ENCODE results near the gene IL11.

IL11 gene

GRCh38 chr19:55369653-55370304 lies 484 bp downstream of the IL11 start:
- peak; percentile 79 for DNase-seq

- DNase-seq: peak; percentile 66
Observed at GRCh38 chr19:55368701-55369563, 1.3 kb downstream of the IL11 start.

GRCh38 chr19:55368106-55368505 lies 2.2 kb downstream of the IL11 start:
- DNase-seq: no peak

GRCh38 chr19:55366790-55367189 lies 3.5 kb downstream of the IL11 start:
- no peak for DNase-seq

- DNase-seq: no peak
Observed at GRCh38 chr19:55365964-55366363, 4.3 kb downstream of the IL11 start.

- DNase-seq: no peak
Observed at GRCh38 chr19:55365245-55365644, 5.0 kb downstream of the IL11 start.

GRCh38 chr19:55362990-55363716 lies 7.1 kb downstream of the IL11 start, which contains the start of gene GARIN5B:
Gene GARIN5B (minus strand): TSS chr19:55363260. CDS start chr19:55363066, 194 bp downstream.
- DNase-seq: no peak

GRCh38 chr19:55362174-55362989 lies 7.9 kb downstream of the IL11 start:
- DNase-seq: no peak

- DNase-seq: no peak
Observed at GRCh38 chr19:55360902-55361301, 9.4 kb downstream of the IL11 start.

GRCh38 chr19:55358943-55359908 lies 11.0 kb downstream of the IL11 start:
- DNase-seq: no peak

GRCh38 chr19:55358493-55358892 lies 11.8 kb downstream of the IL11 start:
- no peak for DNase-seq

GRCh38 chr19:55355213-55355821 lies 14.9 kb downstream of the IL11 start:
- no peak for DNase-seq

- DNase-seq: no peak
Observed at GRCh38 chr19:55354698-55355212, 15.5 kb downstream of the IL11 start, which contains the start of gene COX6B2. Gene COX6B2 (minus strand): TSS chr19:55354719. CDS start chr19:55354521, 198 bp downstream.

GRCh38 chr19:55353803-55354697 lies 16.2 kb downstream of the IL11 start:
- peak; percentile 45 for DNase-seq

GRCh38 chr19:55353356-55353802 lies 16.9 kb downstream of the IL11 start:
- DNase-seq: no peak

GRCh38 chr19:55352549-55353145 lies 17.6 kb downstream of the IL11 start:
- DNase-seq: no peak

- DNase-seq: no peak
Observed at GRCh38 chr19:55352040-55352439, 18.2 kb downstream of the IL11 start.

GRCh38 chr19:55350620-55351315 lies 19.5 kb downstream of the IL11 start:
- DNase-seq: no peak
